Gastroesophageal sphincter (tissue), 3 donors: ENCODE measurements around the gene NDUFA3.
A peak's percentile ranks its signal among the peaks of the same experiment; 100 is the strongest.

Experiments
- EP300 ChIP-seq: sonication (generic); formaldehyde crosslinking; IDR thresholded peaks from one replicate; pipeline ENCODE4 v1.6.1; 2017; ENCODE audit warnings: antibody characterized with exemption, mild to moderate bottlenecking
- TF ChIP-seq, protein P1 (sequence below), 4 experiments: fragments of 200-600 bp in 2 of 4; fragments of 450-650 bp in 2 of 4; sonication (generic) in 1 of 4; IDR thresholded peaks; one replicate each; pipeline ENCODE4 v1.5.1; 2017 to 2019; ENCODE audit warnings: antibody characterized with exemption in 4 of 4, mild to moderate bottlenecking in 2 of 4, moderate library complexity in 2 of 4

GRCh38 chr19:54137699-54138488 is 35.2 kb downstream of the NDUFA3 start, which contains the start of gene CNOT3:
- TF ChIP-seq EP300 = no peak
- TF ChIP-seq, protein P1, sequence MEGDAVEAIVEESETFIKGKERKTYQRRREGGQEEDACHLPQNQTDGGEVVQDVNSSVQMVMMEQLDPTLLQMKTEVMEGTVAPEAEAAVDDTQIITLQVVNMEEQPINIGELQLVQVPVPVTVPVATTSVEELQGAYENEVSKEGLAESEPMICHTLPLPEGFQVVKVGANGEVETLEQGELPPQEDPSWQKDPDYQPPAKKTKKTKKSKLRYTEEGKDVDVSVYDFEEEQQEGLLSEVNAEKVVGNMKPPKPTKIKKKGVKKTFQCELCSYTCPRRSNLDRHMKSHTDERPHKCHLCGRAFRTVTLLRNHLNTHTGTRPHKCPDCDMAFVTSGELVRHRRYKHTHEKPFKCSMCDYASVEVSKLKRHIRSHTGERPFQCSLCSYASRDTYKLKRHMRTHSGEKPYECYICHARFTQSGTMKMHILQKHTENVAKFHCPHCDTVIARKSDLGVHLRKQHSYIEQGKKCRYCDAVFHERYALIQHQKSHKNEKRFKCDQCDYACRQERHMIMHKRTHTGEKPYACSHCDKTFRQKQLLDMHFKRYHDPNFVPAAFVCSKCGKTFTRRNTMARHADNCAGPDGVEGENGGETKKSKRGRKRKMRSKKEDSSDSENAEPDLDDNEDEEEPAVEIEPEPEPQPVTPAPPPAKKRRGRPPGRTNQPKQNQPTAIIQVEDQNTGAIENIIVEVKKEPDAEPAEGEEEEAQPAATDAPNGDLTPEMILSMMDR (IDR thresholded peaks at IDR 0.05) = peak in 1 of 4 experiments; percentile 31
